D341Med (cell line): ENCODE results near the gene PRKG2.

Source experiments
- DNase-seq: peaks from one replicate; pipeline ENCODE4 v3.0.0; 2012; ENCODE audit warnings: low spot score

Gene PRKG2

DNA sequence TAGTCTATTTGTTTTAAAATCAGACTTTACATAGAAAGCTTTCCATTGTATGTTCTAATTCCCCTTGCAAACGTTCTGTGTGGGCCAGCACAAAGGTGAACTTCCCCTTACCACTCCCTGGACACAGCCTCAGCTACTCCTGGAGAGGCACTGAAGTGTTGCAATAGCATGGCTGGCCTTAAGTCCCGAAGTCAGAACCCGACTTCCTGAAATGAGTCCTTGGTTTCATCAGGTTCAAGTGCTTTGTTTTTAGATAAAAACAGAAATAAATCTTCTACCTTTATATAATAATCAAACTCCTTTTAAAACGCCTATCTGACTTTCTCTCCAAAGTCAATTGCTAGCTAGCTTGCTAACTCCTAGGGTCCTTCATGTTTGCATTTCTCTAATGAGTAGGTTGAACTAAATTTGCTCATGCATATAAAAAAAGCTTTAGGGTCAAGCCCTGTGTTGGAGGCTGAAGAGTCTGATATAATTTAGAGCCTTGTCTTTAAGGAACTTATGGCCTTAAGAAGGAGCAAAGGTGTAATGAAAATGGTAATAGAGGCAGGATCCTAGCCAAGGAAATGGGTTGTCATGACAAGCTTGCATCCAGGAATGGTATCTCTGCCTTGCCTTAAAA lies 175.6 kb downstream of the PRKG2 start:
- no peak for DNase-seq

DNA sequence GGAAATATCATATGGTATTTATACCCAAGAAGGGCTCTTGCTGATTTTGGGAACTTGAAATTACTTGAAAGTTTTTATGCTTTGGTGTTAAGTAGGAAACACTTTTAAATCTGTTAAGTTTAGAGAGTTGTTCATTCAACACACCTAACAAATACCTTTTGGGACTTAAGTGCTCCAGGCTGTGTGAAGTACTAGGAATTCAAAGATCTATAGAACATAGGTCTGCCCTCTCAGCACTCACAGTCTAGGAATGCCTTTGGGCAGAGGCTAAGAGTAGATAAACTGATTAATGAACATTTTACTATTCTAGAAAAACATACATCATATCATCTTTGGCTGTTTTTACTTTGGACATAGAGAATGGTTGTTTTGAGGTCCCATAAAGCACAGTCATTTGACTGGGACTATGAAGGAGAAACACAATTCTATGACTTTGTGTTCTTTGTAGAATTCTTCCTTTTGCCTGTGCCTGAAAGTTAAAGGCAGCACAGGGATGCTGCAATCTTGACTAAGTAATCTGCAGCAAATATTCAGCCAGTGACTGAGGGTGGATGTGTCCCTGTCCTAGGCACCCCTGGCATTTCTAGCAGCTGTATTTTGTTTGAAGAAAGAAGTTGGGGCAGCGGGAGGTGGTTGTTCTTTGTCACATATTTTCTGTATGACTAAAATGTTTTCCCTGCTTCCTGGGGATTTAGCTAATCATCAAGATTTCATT lies 176.2 kb downstream of the PRKG2 start:
- no peak for DNase-seq
